Gastroesophageal sphincter (tissue), 4 donors: ENCODE results near the gene WDR82. TPM values are rescaled to one million over a fixed set of nuclear protein-coding genes. Genes with fewer than 3 reads are reported as not detected.

Source experiments
- ATAC-seq: fragments of 150-250 bp; one replicate; pipeline ENCODE4 v1.9.1; 2016; ENCODE audit warnings: mild to moderate bottlenecking, moderate library complexity
- H3K27ac ChIP-seq, 4 donors: fragments of 200-600 bp; sonication (generic) in 3 of 4; 1 replicate in 3 of 4; 2 replicates in 1 of 4; pipeline ENCODE4 v1.5.1; 2016 to 2019
- H3K27me3 ChIP-seq: fragments of 200-600 bp; sonication (generic); one replicate; pipeline ENCODE4 v1.5.1; 2019
- H3K36me3 ChIP-seq, 2 donors: fragments of 200-600 bp; sonication (generic); one replicate each; pipeline ENCODE4 v1.5.1; 2019; ENCODE audit warnings: control low read depth in 1 of 2
- H3K4me1 ChIP-seq, 3 donors: fragments of 200-600 bp; sonication (generic); 1 replicate in 2 of 3; 2 replicates in 1 of 3; pipeline ENCODE4 v1.5.1; 2016 to 2019; ENCODE audit warnings: control low read depth in 2 of 3
- H3K4me3 ChIP-seq, 2 donors: fragments of 200-600 bp; sonication (generic); one replicate each; pipeline ENCODE4 v1.5.1; 2019; ENCODE audit warnings: mild to moderate bottlenecking in 1 of 2, moderate library complexity in 1 of 2
- H3K9me3 ChIP-seq, 3 donors: fragments of 200-600 bp; sonication (generic); one replicate each; pipeline ENCODE4 v1.5.1; 2017 to 2019; ENCODE audit warnings: control low read depth in 2 of 3
- CTCF ChIP-seq, 4 experiments: fragments of 200-600 bp in 2 of 4; fragments of 450-650 bp in 2 of 4; sonication (generic) in 1 of 4; IDR thresholded peaks; one replicate each; pipeline ENCODE4 v1.5.1; 2017 to 2019; ENCODE audit warnings: antibody characterized with exemption in 4 of 4, mild to moderate bottlenecking in 2 of 4, moderate library complexity in 2 of 4
- EP300 ChIP-seq: sonication (generic); formaldehyde crosslinking; IDR thresholded peaks from one replicate; pipeline ENCODE4 v1.6.1; 2017; ENCODE audit warnings: antibody characterized with exemption, mild to moderate bottlenecking
- POLR2A ChIP-seq, 2 donors: fragments of 450-650 bp; IDR thresholded peaks; one replicate each; pipeline ENCODE4 v1.6.1; 2017; ENCODE audit warnings: antibody characterized with exemption in 2 of 2, mild to moderate bottlenecking in 2 of 2, moderate library complexity in 1 of 2
- POLR2AphosphoS5 ChIP-seq: sonication (generic); formaldehyde crosslinking; IDR thresholded peaks from one replicate; pipeline ENCODE4 v1.6.1; 2017; ENCODE audit warnings: antibody characterized with exemption
- WGBS, 2 donors: methylation state at CpG; one replicate each; pipeline ENCODE4 v1.1.5; 2018; ENCODE audit warnings: low coverage in 1 of 2; 5-methylcytosine and 5-hydroxymethylcytosine counted together
- total RNA-seq, 4 donors: library from RNA; depleted of rRNA; stranded (reverse); fragments of >200 nt; gene quantifications; one replicate each; pipeline ENCODE4 v1.1.0, GENCODE V29; 2016

The WDR82 gene
- total RNA-seq, 4 donors from 2014 or later, result 63.7 to 92.0 (median 86.7) TPM

- TF ChIP-seq CTCF (IDR thresholded peaks at IDR 0.05) (peak in 3 of 4 experiments; percentile 47 to 63 (median 51)), EP300 (no peak), POLR2A (IDR thresholded peaks at IDR 0.05) (peak; percentile 59 to 74), POLR2AphosphoS5 (peak; percentile 68)
- Histone ChIP-seq H3K27ac (peak within 1 kb of the TSS; percentile 77 to 99 (median 92)), H3K4me1 (peaks cover 0 to 67% (median 36%) of the 10 kb centered on the region in 3 donors), H3K27me3 (no peaks in the 10 kb centered on the region), H3K36me3 (peaks cover 0 to 14% of the 10 kb centered on the region in 2 donors), H3K9me3 (no peaks in the 10 kb centered on the region), H3K4me3 (peak within 1 kb of the TSS; percentile 57 to 95)
- WGBS, 2 donors, result 1% methylated on average over 18 of the region's 92 CpGs; no CpG with 5 or more reads in 1 of the 2 donors
- ATAC-seq, result peak; percentile 82
Observed at GRCh38 chr3:52238761-52239701, 39.4 kb downstream of the WDR82 start, which contains the start of gene TWF2. Gene TWF2, minus strand, starts transcription at chr3:52239158. Its CDS starts 142 bp downstream, at chr3:52239016.

- Histone ChIP-seq H3K27ac (peak overlapping the region; percentile 77 to 99 (median 92)), H3K36me3 (peaks cover 0 to 20% of the 10 kb centered on the region in 2 donors), H3K9me3 (no peaks in the 10 kb centered on the region), H3K27me3 (no peaks in the 10 kb centered on the region), H3K4me3 (peak overlapping the region; percentile 57 to 95), H3K4me1 (peaks cover 0 to 70% (median 36%) of the 10 kb centered on the region in 3 donors)
- TF ChIP-seq POLR2AphosphoS5, result no peak
- no peak for TF ChIP-seq EP300
- no peak for TF ChIP-seq POLR2A (IDR thresholded peaks at IDR 0.05)
- TF ChIP-seq CTCF (IDR thresholded peaks at IDR 0.05), result no peak
- no peak for ATAC-seq
- 0 to 5% methylated on average over 4 to 6 of the region's 11 CpGs for WGBS, 2 donors
Observed at GRCh38 chr3:52238193-52238760, 40.2 kb downstream of the WDR82 start.

- ATAC-seq, result peak; percentile 90
- Histone ChIP-seq H3K27ac (peak overlapping the region; percentile 77 to 99 (median 92)), H3K4me3 (peak overlapping the region; percentile 57 to 95), H3K27me3 (no peaks in the 10 kb centered on the region), H3K36me3 (peaks cover 0 to 26% of the 10 kb centered on the region in 2 donors), H3K9me3 (no peaks in the 10 kb centered on the region), H3K4me1 (peaks cover 0 to 75% (median 36%) of the 10 kb centered on the region in 3 donors)
- no CpG with 5 or more reads among the region's 8 CpGs for WGBS, 2 donors
- TF ChIP-seq POLR2A (IDR thresholded peaks at IDR 0.05) (no peak), POLR2AphosphoS5 (peak; percentile 59), EP300 (no peak), CTCF (IDR thresholded peaks at IDR 0.05) (peak in 2 of 4 experiments; percentile 16 to 23)
Observed at GRCh38 chr3:52237657-52238172, 40.7 kb downstream of the WDR82 start.

- H3K4me1 ChIP-seq, result peaks cover 0 to 81% (median 37%) of the 10 kb centered on the region in 3 donors
- ATAC-seq, result no peak
- WGBS, 2 donors, result 75 to 90% methylated on average over 2 of the region's 6 CpGs
- TF ChIP-seq POLR2AphosphoS5 (no peak), EP300 (no peak), POLR2A (IDR thresholded peaks at IDR 0.05) (no peak), CTCF (IDR thresholded peaks at IDR 0.05) (no peak)
- H3K4me3 ChIP-seq, result peak overlapping the region in 1 of 2 donors; percentile 95
- H3K36me3 ChIP-seq, result peaks cover 0 to 32% of the 10 kb centered on the region in 2 donors
- H3K9me3 ChIP-seq, result no peaks in the 10 kb centered on the region
- no peaks in the 10 kb centered on the region for H3K27me3 ChIP-seq
- peak overlapping the region; percentile 77 to 99 (median 92) for H3K27ac ChIP-seq
Observed at GRCh38 chr3:52237006-52237656, 41.3 kb downstream of the WDR82 start.
